HPDE6-E6E7 (cell line): ENCODE data around the gene RASAL3.
"Not testable (repeated sequence)": the region's sequence is repeated elsewhere in the genome, so short reads cannot be mapped to it uniquely, and the experiment has no call there.

Experiments used
- DNase-seq: peaks from one replicate; pipeline ENCODE4 v3.0.0; 2011; ENCODE audit warnings: missing footprints; ENCODE audit errors: extremely low spot score

RASAL3 gene

GRCh38 chr19:15473821-15474220 lies 9.5 kb upstream of the RASAL3 start:
- DNase-seq: not testable (repeated sequence)

- DNase-seq: no peak
Observed at GRCh38 chr19:15471639-15472101, 7.3 kb upstream of the RASAL3 start.

- DNase-seq: no peak
Observed at GRCh38 chr19:15469513-15470297, 5.4 kb upstream of the RASAL3 start.

- no peak for DNase-seq
Observed at GRCh38 chr19:15468675-15469512, 4.5 kb upstream of the RASAL3 start.

GRCh38 chr19:15467734-15468214 lies 3.4 kb upstream of the RASAL3 start:
- DNase-seq: no peak

- DNase-seq: no peak
Observed at GRCh38 chr19:15466851-15467733, 2.7 kb upstream of the RASAL3 start.

GRCh38 chr19:15463861-15464371 lies 428 bp downstream of the RASAL3 start:
- DNase-seq: no peak

- DNase-seq: no peak
Observed at GRCh38 chr19:15461694-15462093, 2.6 kb downstream of the RASAL3 start.

- no peak for DNase-seq
Observed at GRCh38 chr19:15457701-15458484, 6.5 kb downstream of the RASAL3 start.

- no peak for DNase-seq
Observed at GRCh38 chr19:15456871-15457700, 7.3 kb downstream of the RASAL3 start.

GRCh38 chr19:15456441-15456840 lies 7.9 kb downstream of the RASAL3 start:
- DNase-seq: no peak

- no peak for DNase-seq
Observed at GRCh38 chr19:15455996-15456395, 8.3 kb downstream of the RASAL3 start.

- no peak for DNase-seq
Observed at GRCh38 chr19:15453906-15454860, 10.2 kb downstream of the RASAL3 start.

- no peak for DNase-seq
Observed at GRCh38 chr19:15453091-15453578, 11.2 kb downstream of the RASAL3 start.

GRCh38 chr19:15452111-15453047 lies 12.0 kb downstream of the RASAL3 start:
- DNase-seq: peak; percentile 43

- DNase-seq: no peak
Observed at GRCh38 chr19:15450528-15450890, 13.8 kb downstream of the RASAL3 start.
